ENCODE data around the gene TRERF1. TPM values are rescaled to one million over a fixed set of nuclear protein-coding genes. Genes with fewer than 3 reads are reported as not detected.

The TRERF1 gene
- total and polyA plus RNA-seq, 2 of the 4 experiments (the other 2 are of a cell fraction), result 6.3 to 9.9 TPM

DNA sequence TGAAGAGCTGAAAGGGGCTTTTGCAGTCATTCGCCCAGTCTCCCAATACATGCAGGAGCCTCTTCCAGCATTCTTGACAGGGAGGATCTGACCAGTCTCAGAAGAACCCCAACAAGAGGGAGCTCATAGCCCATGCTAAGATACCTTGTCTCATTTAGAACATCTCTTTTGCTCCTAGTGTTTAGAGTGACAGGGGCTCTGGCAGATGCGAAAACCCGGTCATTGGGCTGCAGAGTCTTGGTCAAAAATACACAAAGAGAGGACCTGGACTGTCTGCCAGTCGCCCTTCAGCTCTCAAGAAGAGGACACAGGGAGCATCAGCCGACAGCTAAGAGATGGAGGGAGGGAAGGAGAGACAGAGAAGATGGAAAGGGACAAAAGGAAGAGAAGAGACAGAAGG is 257.7 kb downstream of the TRERF1 start:
- H3K18ac ChIP-seq (ENCODE audit: low read depth, low read length), result no peak overlapping the region
- peak overlapping the region; percentile 6; the same call in 1 of the 2 replicates for H2BK120ac ChIP-seq (ENCODE audit: low read depth, low read length)
- no peak overlapping the region for H3K27ac ChIP-seq (ENCODE audit: insufficient read depth, low read length)
- no peak overlapping the region for H3K56ac ChIP-seq (ENCODE audit: extremely low read depth, insufficient read depth, low read length)
- dilution Hi-C loops (cut with HindIII; ENCODE audit: low sequenced_read_pairs, unreplicated experiment) (no loop called here), intact Hi-C loops (cut with micrococcal nuclease) (no loop called here), in situ Hi-C loops (cut with MboI; ENCODE audit: low sequenced_read_pairs) (no loop called here)
- 97% methylated on average over 4 of the region's 5 CpGs; no CpG with 5 or more reads in 1 of the 2 experiments for WGBS, 2 experiments (ENCODE audit: extremely low coverage in 2 of 2, insufficient read length in 1 of 2)
- H4K8ac ChIP-seq (ENCODE audit: low read depth in 2 of 2, low read length in 2 of 2), result no peak overlapping the region
- no peak overlapping the region for H2AFZ ChIP-seq (replicated peaks; ENCODE audit: low read length, poor library complexity)
- H3K36me3 ChIP-seq (ENCODE audit: control insufficient read depth, insufficient read depth, low read length), result no peaks in the 10 kb centered on the region
- H2BK5ac ChIP-seq (ENCODE audit: low read depth, low read length, poor library complexity, severe bottlenecking), result no peak overlapping the region
- no TSS peak for BruUV-seq (replicated peaks)
- H3K4ac ChIP-seq (ENCODE audit: low read depth, low read length), result 0 out of 2 replicates have a peak overlapping the region, but pooled peaks have one; percentile 7
- H2AK5ac ChIP-seq (ENCODE audit: low read depth, low read length), result peak overlapping the region; percentile 29; the same call in 1 of the 2 replicates
- no peak overlapping the region for H4K91ac ChIP-seq (ENCODE audit: insufficient read depth, low read depth, low read length)
- H3K4me2 ChIP-seq (ENCODE audit: low read depth, low read length), result no peak overlapping the region
- 0 out of 2 replicates have a peak overlapping the region, but pooled peaks have one; percentile 11 for H4K5ac ChIP-seq (ENCODE audit: low read depth, low read length)
- CTCF ChIA-PET, result no interaction called here
- no peak overlapping the region for H3K14ac ChIP-seq (replicated peaks; ENCODE audit: low read depth, low read length)
- no peak overlapping the region for H3K23ac ChIP-seq (ENCODE audit: low read depth, low read length)
- H2BK15ac ChIP-seq (ENCODE audit: low read depth, low read length), result peak overlapping the region; percentile 19; the same call in 1 of the 3 replicates
- POLR2A ChIA-PET (ENCODE audit: unreplicated experiment), result no interaction called here
- ATAC-seq (ENCODE audit: low read depth) (no peak), DNase-seq (no peak)
- no peak overlapping the region; the same call in 1 of the 2 replicates for H2BK20ac ChIP-seq (ENCODE audit: low read depth, low read length)
- no peaks in the 10 kb centered on the region for H3K9me3 ChIP-seq (ENCODE audit: control insufficient read depth, insufficient read depth, low read length)
- no peaks in the 10 kb centered on the region for H3K27me3 ChIP-seq (ENCODE audit: control insufficient read depth, insufficient read depth, low read length)
- H3K9me1 ChIP-seq (ENCODE audit: insufficient read depth, low read length), result peaks cover 14% of the 10 kb centered on the region
- H3K79me1 ChIP-seq (ENCODE audit: low read depth in 1 of 2, low read length in 2 of 2), result peaks cover 0 to 14% of the 10 kb centered on the region in 2 experiments; a peak in 1 of 4 replicates
- H4K20me1 ChIP-seq (ENCODE audit: insufficient read depth, low read length), result no peaks in the 10 kb centered on the region; the same call in 1 of the 2 replicates
- H3K4me1 ChIP-seq (ENCODE audit: control insufficient read depth, insufficient read depth, low read length), result peaks cover 20% of the 10 kb centered on the region
- TF ChIP-seq CEBPB (IDR thresholded peaks at IDR 0.05; ENCODE audit: low read depth, low read length) (no peak), SMC3 (IDR thresholded peaks at IDR 0.05; ENCODE audit: low read depth, low read length) (no peak), CTCF (conservative IDR thresholded peaks at IDR 0.05; ENCODE audit: low read depth, low read length) (no peak), POLR2A (IDR thresholded peaks at IDR 0.05; ENCODE audit: low read depth, low read length) (no peak), RCOR1 (IDR thresholded peaks at IDR 0.05; ENCODE audit: insufficient replicate concordance, low read length) (no peak), USF2 (IDR thresholded peaks at IDR 0.05; ENCODE audit: low read depth, low read length) (no peak)
- H3K4me3 ChIP-seq (ENCODE audit: insufficient read depth, low read depth, low read length), result no peak overlapping the region
- no peak overlapping the region for H3K9ac ChIP-seq (ENCODE audit: low read depth, low read length)
- no peak overlapping the region for H2AK9ac ChIP-seq (replicated peaks; ENCODE audit: low read depth, low read length, poor library complexity)

All from IMR-90 (cell line).